T-helper 1 cell treated with Interleukin-12 subunit alpha and Interleukin-12 subunit beta and Interleukin-4 antibody, amounts not matched to agents 30 μg/mL and 1 μg/mL, for 36 hours (primary cell): Measurements from ENCODE around the gene APOH.
"Not testable (repeated sequence)": the region's sequence is repeated elsewhere in the genome, so short reads cannot be mapped to it uniquely, and the experiment has no call there.

Experiments used
- H3K27ac Mint-ChIP-seq: one replicate; pipeline ENCODE4 v1.8.0; 2021; ENCODE audit warnings: mild to moderate bottlenecking, mixed read lengths
- H3K27me3 Mint-ChIP-seq: one replicate; pipeline ENCODE4 v1.8.0; 2021; ENCODE audit warnings: low read depth, mixed read lengths
- H3K36me3 Mint-ChIP-seq: one replicate; pipeline ENCODE4 v1.8.0; 2021; ENCODE audit warnings: low read depth, mixed read lengths
- H3K4me1 Mint-ChIP-seq: one replicate; pipeline ENCODE4 v1.8.0; 2021; ENCODE audit warnings: low read depth, mixed read lengths
- H3K4me3 Mint-ChIP-seq: one replicate; pipeline ENCODE4 v1.8.0; 2021; ENCODE audit warnings: mild to moderate bottlenecking, moderate library complexity, mixed read lengths
- H3K9me3 Mint-ChIP-seq: one replicate; pipeline ENCODE4 v1.8.0; 2021; ENCODE audit warnings: mixed read lengths

Gene APOH

GRCh38 chr17:66255112-66255511 lies 25.9 kb upstream of the APOH start:
- peak overlapping the region; percentile 59 for H3K4me3 Mint-ChIP-seq
- H3K9me3 Mint-ChIP-seq: no peaks in the 10 kb centered on the region
- H3K27ac Mint-ChIP-seq: peak overlapping the region; percentile 82
- peaks cover 16% of the 10 kb centered on the region for H3K4me1 Mint-ChIP-seq
- H3K36me3 Mint-ChIP-seq: no peaks in the 10 kb centered on the region
- H3K27me3 Mint-ChIP-seq: no peaks in the 10 kb centered on the region

GRCh38 chr17:66253458-66253857 lies 24.2 kb upstream of the APOH start:
- not testable (repeated sequence) for H3K27ac Mint-ChIP-seq

GRCh38 chr17:66250686-66251085 lies 21.5 kb upstream of the APOH start:
- Mint-ChIP-seq H3K9me3 (no peaks in the 10 kb centered on the region), H3K4me1 (peaks cover 14% of the 10 kb centered on the region), H3K27me3 (no peaks in the 10 kb centered on the region), H3K4me3 (no peak overlapping the region), H3K27ac (no peak overlapping the region), H3K36me3 (no peaks in the 10 kb centered on the region)

More at GRCh38 chr17:66253458-66253857, 24.2 kb upstream of the APOH start:
- H3K27me3 Mint-ChIP-seq, H3K9me3 Mint-ChIP-seq, H3K36me3 Mint-ChIP-seq, H3K4me3 Mint-ChIP-seq: not testable (repeated sequence)
- H3K4me1 Mint-ChIP-seq: peaks cover 16% of the 10 kb centered on the region

- H3K27ac Mint-ChIP-seq: no peak overlapping the region
Observed at GRCh38 chr17:66248285-66248684, 19.1 kb upstream of the APOH start.

GRCh38 chr17:66241839-66242238 lies 12.6 kb upstream of the APOH start:
- no peak overlapping the region for H3K27ac Mint-ChIP-seq
- H3K27me3 Mint-ChIP-seq: no peaks in the 10 kb centered on the region
- H3K36me3 Mint-ChIP-seq: no peaks in the 10 kb centered on the region
- H3K4me1 Mint-ChIP-seq: peaks cover 4% of the 10 kb centered on the region
- H3K9me3 Mint-ChIP-seq: no peaks in the 10 kb centered on the region
- H3K4me3 Mint-ChIP-seq: no peak overlapping the region

More at GRCh38 chr17:66248285-66248684, 19.1 kb upstream of the APOH start:
- H3K4me3 Mint-ChIP-seq: no peak overlapping the region
- no peaks in the 10 kb centered on the region for H3K36me3 Mint-ChIP-seq
- H3K4me1 Mint-ChIP-seq: peaks cover 6% of the 10 kb centered on the region
- no peaks in the 10 kb centered on the region for H3K9me3 Mint-ChIP-seq
- no peaks in the 10 kb centered on the region for H3K27me3 Mint-ChIP-seq

- H3K4me1 Mint-ChIP-seq: no peaks in the 10 kb centered on the region
- H3K36me3 Mint-ChIP-seq: no peaks in the 10 kb centered on the region
- H3K4me3 Mint-ChIP-seq: no peak overlapping the region
- H3K27ac Mint-ChIP-seq: no peak overlapping the region
- no peaks in the 10 kb centered on the region for H3K9me3 Mint-ChIP-seq
- no peaks in the 10 kb centered on the region for H3K27me3 Mint-ChIP-seq
Observed at GRCh38 chr17:66240630-66241029, 11.4 kb upstream of the APOH start.

- H3K27ac Mint-ChIP-seq: no peak overlapping the region
- no peaks in the 10 kb centered on the region for H3K36me3 Mint-ChIP-seq
- H3K9me3 Mint-ChIP-seq: no peaks in the 10 kb centered on the region
- no peaks in the 10 kb centered on the region for H3K27me3 Mint-ChIP-seq
- no peaks in the 10 kb centered on the region for H3K4me1 Mint-ChIP-seq
- H3K4me3 Mint-ChIP-seq: no peak overlapping the region
Observed at GRCh38 chr17:66240013-66240412, 10.8 kb upstream of the APOH start.

- H3K4me1 Mint-ChIP-seq: no peaks in the 10 kb centered on the region
- H3K9me3 Mint-ChIP-seq: no peaks in the 10 kb centered on the region
- peaks cover 9% of the 10 kb centered on the region for H3K27me3 Mint-ChIP-seq
- no peak overlapping the region for H3K27ac Mint-ChIP-seq
- H3K36me3 Mint-ChIP-seq: no peaks in the 10 kb centered on the region
- no peak overlapping the region for H3K4me3 Mint-ChIP-seq
Observed at GRCh38 chr17:66235377-66235994, 6.3 kb upstream of the APOH start.

- H3K9me3 Mint-ChIP-seq: no peaks in the 10 kb centered on the region
- peaks cover 15% of the 10 kb centered on the region for H3K27me3 Mint-ChIP-seq
- H3K4me1 Mint-ChIP-seq: no peaks in the 10 kb centered on the region
- no peaks in the 10 kb centered on the region for H3K36me3 Mint-ChIP-seq
- no peak overlapping the region for H3K27ac Mint-ChIP-seq
- no peak overlapping the region for H3K4me3 Mint-ChIP-seq
Observed at GRCh38 chr17:66234611-66235010, 5.4 kb upstream of the APOH start.

GRCh38 chr17:66233023-66233753 lies 4.0 kb upstream of the APOH start:
- H3K4me3 Mint-ChIP-seq: no peak overlapping the region
- H3K36me3 Mint-ChIP-seq: no peaks in the 10 kb centered on the region
- no peaks in the 10 kb centered on the region for H3K4me1 Mint-ChIP-seq
- no peak overlapping the region for H3K27ac Mint-ChIP-seq
- no peaks in the 10 kb centered on the region for H3K9me3 Mint-ChIP-seq
- peaks cover 15% of the 10 kb centered on the region for H3K27me3 Mint-ChIP-seq

- H3K4me1 Mint-ChIP-seq: no peaks in the 10 kb centered on the region
- H3K27me3 Mint-ChIP-seq: peaks cover 22% of the 10 kb centered on the region
- no peak overlapping the region for H3K27ac Mint-ChIP-seq
- no peak overlapping the region for H3K4me3 Mint-ChIP-seq
- H3K36me3 Mint-ChIP-seq: no peaks in the 10 kb centered on the region
- H3K9me3 Mint-ChIP-seq: no peaks in the 10 kb centered on the region
Observed at GRCh38 chr17:66230922-66231591, 1.8 kb upstream of the APOH start.

- Mint-ChIP-seq H3K4me1 (no peaks in the 10 kb centered on the region), H3K9me3 (no peaks in the 10 kb centered on the region), H3K4me3 (no peak overlapping the region), H3K27me3 (peaks cover 25% of the 10 kb centered on the region), H3K27ac (no peak overlapping the region), H3K36me3 (no peaks in the 10 kb centered on the region)
Observed at GRCh38 chr17:66229783-66230538, 746 bp upstream of the APOH start.

- Mint-ChIP-seq H3K4me1 (no peaks in the 10 kb centered on the region), H3K36me3 (no peaks in the 10 kb centered on the region), H3K27ac (no peak overlapping the region), H3K4me3 (no peak overlapping the region), H3K9me3 (no peaks in the 10 kb centered on the region), H3K27me3 (peaks cover 30% of the 10 kb centered on the region)
Observed at GRCh38 chr17:66227212-66228045, 1.8 kb downstream of the APOH start.
